EL (cell line): ENCODE data around the gene PUS7.
"Not testable (repeated sequence)": the region's sequence is repeated elsewhere in the genome, so short reads cannot be mapped to it uniquely, and the experiment has no call there.

Experiments
- DNase-seq: peaks from one replicate; pipeline ENCODE4 v3.0.0-alpha.2; 2016

The PUS7 gene

GRCh38 chr7:105442214-105442613, 79.9 kb downstream of the PUS7 start:
- not testable (repeated sequence) for DNase-seq

- DNase-seq = peak; percentile 95
Measured at GRCh38 chr7:105439174-105439893, 82.7 kb downstream of the PUS7 start.

GRCh38 chr7:105438847-105439173, 83.3 kb downstream of the PUS7 start:
- no peak for DNase-seq

- DNase-seq = no peak
Measured at GRCh38 chr7:105438254-105438653, 83.8 kb downstream of the PUS7 start.

- DNase-seq = not testable (repeated sequence)
Measured at GRCh38 chr7:105437356-105437755, 84.7 kb downstream of the PUS7 start.

- DNase-seq = peak; percentile 51
Measured at GRCh38 chr7:105429746-105430612, 92.1 kb downstream of the PUS7 start.

GRCh38 chr7:105426606-105427146, 95.4 kb downstream of the PUS7 start:
- no peak for DNase-seq

GRCh38 chr7:105423987-105424386, 98.1 kb downstream of the PUS7 start:
- no peak for DNase-seq

- DNase-seq = no peak
Measured at GRCh38 chr7:105413887-105414437, 108.1 kb downstream of the PUS7 start.

- DNase-seq = not testable (repeated sequence)
Measured at GRCh38 chr7:105410774-105411173, 111.3 kb downstream of the PUS7 start.

GRCh38 chr7:105409775-105410174, 112.3 kb downstream of the PUS7 start:
- DNase-seq = not testable (repeated sequence)

GRCh38 chr7:105408791-105409410, 113.2 kb downstream of the PUS7 start:
- no peak for DNase-seq
